ENCODE results near the gene EEPD1.

- no peak for TF ChIP-seq POLR2AphosphoS5 (IDR thresholded peaks at IDR 0.05; ENCODE audit: low read depth, low read length)
- TF ChIP-seq REST (IDR thresholded peaks at IDR 0.05; ENCODE audit: insufficient read depth in 1 of 2, low read depth in 2 of 2, low read length in 1 of 2), result no peak
- no peak for TF ChIP-seq CTCF (IDR thresholded peaks at IDR 0.05)
- no peak for TF ChIP-seq TCF7L2 (IDR thresholded peaks at IDR 0.05; ENCODE audit: low read depth, low read length)
Measured at GRCh38 chr7:36317276-36317675, 164.2 kb downstream of the EEPD1 start.

Data from Panc1 (cell line).